Bronchial epithelial cell (primary cell): ENCODE measurements around the gene AXL. TPM values are rescaled to one million over a fixed set of nuclear protein-coding genes. Genes with fewer than 3 reads are reported as not detected.

Experiments
- DNase-seq: peaks from one replicate; pipeline ENCODE4 v3.0.0-alpha.2; 2010; ENCODE audit warnings: low read depth
- FAIRE-seq: peaks from 2 replicates; lab custom pipeline; 2011; peaks lifted over from hg19 to GRCh38; lab: Jason Lieb, UNC
- H3K27me3 ChIP-seq: 2 replicates; pipeline ENCODE4 v1.5.1; 2011; ENCODE audit warnings: low read length; ENCODE audit not compliant: control insufficient read depth, insufficient read depth
- H3K36me3 ChIP-seq: 2 replicates; pipeline ENCODE4 v1.5.1; 2011; ENCODE audit warnings: low read length; ENCODE audit not compliant: control insufficient read depth, insufficient read depth
- H3K4me3 ChIP-seq: 2 replicates; pipeline ENCODE4 v1.5.1; 2011; ENCODE audit warnings: mild to moderate bottlenecking, low read depth, low read length, control low read depth
- total RNA-seq: library from RNA; depleted of rRNA; stranded (reverse); fragments of >200 nt; gene quantifications from 2 replicates; pipeline ENCODE4 v1.2.1, GENCODE V29; 2014
- TF ChIP-seq, protein P1 (sequence below): IDR thresholded peaks from 2 replicates; pipeline ENCODE4 v1.5.1; 2011; ENCODE audit warnings: mild to moderate bottlenecking, moderate library complexity, low read length, control low read depth, inconsistent platforms; ENCODE audit not compliant: insufficient read depth, severe bottlenecking

Gene AXL
- total RNA-seq, 1 donor from 2014 or later, result 19.5 TPM

DNA sequence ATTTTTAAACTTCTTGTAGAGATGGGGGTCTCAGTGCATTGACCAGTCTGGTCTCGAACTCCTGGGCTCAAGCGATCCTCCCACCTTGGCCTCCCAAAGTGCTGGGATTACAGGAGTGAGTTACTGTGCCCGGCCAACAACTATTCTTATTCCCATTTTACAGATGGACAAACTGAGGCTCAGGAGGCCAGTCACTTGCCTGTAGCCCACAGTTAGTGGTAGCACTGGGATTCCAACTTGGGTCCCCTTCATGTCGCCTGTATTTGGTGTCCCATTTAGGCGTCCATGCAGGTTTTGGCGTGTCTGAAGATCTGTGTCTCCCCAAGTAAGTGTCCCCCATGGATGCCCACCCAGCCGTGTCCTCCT is 791 bp upstream of the AXL start:
- H3K27me3 ChIP-seq, result no peaks in the 10 kb centered on the region
- H3K4me3 ChIP-seq, result peak overlapping the region; percentile 53
- no peak for DNase-seq
- no peak for FAIRE-seq
- TF ChIP-seq, protein P1, sequence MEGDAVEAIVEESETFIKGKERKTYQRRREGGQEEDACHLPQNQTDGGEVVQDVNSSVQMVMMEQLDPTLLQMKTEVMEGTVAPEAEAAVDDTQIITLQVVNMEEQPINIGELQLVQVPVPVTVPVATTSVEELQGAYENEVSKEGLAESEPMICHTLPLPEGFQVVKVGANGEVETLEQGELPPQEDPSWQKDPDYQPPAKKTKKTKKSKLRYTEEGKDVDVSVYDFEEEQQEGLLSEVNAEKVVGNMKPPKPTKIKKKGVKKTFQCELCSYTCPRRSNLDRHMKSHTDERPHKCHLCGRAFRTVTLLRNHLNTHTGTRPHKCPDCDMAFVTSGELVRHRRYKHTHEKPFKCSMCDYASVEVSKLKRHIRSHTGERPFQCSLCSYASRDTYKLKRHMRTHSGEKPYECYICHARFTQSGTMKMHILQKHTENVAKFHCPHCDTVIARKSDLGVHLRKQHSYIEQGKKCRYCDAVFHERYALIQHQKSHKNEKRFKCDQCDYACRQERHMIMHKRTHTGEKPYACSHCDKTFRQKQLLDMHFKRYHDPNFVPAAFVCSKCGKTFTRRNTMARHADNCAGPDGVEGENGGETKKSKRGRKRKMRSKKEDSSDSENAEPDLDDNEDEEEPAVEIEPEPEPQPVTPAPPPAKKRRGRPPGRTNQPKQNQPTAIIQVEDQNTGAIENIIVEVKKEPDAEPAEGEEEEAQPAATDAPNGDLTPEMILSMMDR, result no peak
- H3K36me3 ChIP-seq, result peaks cover 3% of the 10 kb centered on the region

DNA sequence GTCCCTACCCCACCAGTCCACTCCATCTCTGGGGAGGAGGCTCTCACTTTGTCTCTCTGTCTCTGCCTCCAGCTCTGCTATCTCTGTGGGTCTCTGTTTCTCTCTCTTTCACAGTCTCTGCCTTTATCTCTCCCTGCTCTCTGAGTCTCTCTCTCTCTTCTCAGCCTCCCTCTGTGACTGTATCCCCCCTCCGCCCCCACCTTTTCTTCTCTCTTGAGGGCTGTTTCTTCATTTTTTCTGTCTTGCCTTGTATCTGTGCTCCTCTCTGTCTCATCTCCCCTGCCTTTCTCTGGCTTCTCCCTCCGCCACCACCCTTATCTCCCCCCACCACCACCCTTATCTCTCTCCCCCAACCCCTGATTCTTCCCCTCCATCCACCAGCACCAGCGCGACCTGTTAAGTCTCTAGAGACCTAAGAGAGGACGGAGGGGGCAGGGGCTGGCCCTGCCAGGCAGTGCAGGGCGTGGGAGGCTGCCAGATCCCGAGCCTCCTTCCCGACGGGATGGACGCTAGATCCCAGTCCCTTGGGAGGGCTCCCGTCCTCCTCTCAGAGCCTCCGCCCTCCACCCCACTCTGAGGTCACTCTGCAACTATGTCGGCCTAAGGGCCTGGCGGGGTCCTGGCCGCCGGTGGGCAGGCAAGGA is 1.0 kb downstream of the AXL start:
- Histone ChIP-seq H3K27me3 (no peaks in the 10 kb centered on the region), H3K4me3 (peak overlapping the region; percentile 53), H3K36me3 (peaks cover 3% of the 10 kb centered on the region)
- FAIRE-seq (no peak), DNase-seq (no peak)
- TF ChIP-seq, protein P1, result no peak

GRCh38 chr19:41220811-41221210 is 1.8 kb downstream of the AXL start:
- Histone ChIP-seq H3K27me3 (no peaks in the 10 kb centered on the region), H3K4me3 (no peak overlapping the region), H3K36me3 (peaks cover 3% of the 10 kb centered on the region)
- TF ChIP-seq, protein P1, result no peak
- DNase-seq (no peak), FAIRE-seq (no peak)

- Histone ChIP-seq H3K36me3 (peaks cover 3% of the 10 kb centered on the region), H3K27me3 (no peaks in the 10 kb centered on the region), H3K4me3 (no peak overlapping the region)
- DNase-seq (no peak), FAIRE-seq (no peak)
- TF ChIP-seq, protein P1, result no peak
These were observed 2.6 kb downstream of the AXL start for GRCh38 chr19:41221514-41222205.

GRCh38 chr19:41222240-41222639 is 3.2 kb downstream of the AXL start:
- peaks cover 3% of the 10 kb centered on the region for H3K36me3 ChIP-seq
- DNase-seq (no peak), FAIRE-seq (no peak)
- no peaks in the 10 kb centered on the region for H3K27me3 ChIP-seq
- H3K4me3 ChIP-seq, result no peak overlapping the region
- TF ChIP-seq, protein P1, result no peak
